Melanocyte of skin (primary cell): ENCODE results near the gene CRYBA1. TPM values are rescaled to one million over a fixed set of nuclear protein-coding genes. Genes with fewer than 3 reads are reported as not detected.

ENCODE experiments used
- total RNA-seq, 2 donors: library from RNA; depleted of rRNA; stranded (reverse); fragments of >200 nt; gene quantifications; 2 replicates each; pipeline ENCODE4 v1.2.3, GENCODE V29; 2012

CRYBA1 gene, protein sequence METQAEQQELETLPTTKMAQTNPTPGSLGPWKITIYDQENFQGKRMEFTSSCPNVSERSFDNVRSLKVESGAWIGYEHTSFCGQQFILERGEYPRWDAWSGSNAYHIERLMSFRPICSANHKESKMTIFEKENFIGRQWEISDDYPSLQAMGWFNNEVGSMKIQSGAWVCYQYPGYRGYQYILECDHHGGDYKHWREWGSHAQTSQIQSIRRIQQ
- total RNA-seq: not detected

DNA sequence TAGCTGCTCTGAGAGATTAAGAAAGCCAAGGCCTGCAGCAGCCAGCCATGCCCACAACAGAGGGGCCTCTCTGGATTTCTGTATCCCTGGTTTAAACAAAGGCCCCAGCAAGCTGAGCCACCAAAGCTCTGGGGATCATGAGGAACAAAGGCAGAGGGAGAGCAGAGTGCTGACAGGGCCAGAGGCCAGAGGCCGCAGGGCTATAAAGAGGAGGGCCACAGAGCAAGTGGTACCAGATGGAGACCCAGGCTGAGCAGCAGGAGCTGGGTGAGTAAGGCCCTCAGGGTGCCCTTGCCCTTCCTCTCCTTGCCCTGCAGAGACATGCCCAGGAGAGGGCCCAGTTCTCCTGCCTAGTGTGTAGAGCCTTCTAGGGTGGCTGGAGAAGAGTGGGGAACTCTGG, at the start of gene CRYBA1:
Gene CRYBA1, plus strand, starts transcription at position 232 of the 400 bp plus-strand sequence. Its CDS starts 5 bp downstream, at position 237.

DNA sequence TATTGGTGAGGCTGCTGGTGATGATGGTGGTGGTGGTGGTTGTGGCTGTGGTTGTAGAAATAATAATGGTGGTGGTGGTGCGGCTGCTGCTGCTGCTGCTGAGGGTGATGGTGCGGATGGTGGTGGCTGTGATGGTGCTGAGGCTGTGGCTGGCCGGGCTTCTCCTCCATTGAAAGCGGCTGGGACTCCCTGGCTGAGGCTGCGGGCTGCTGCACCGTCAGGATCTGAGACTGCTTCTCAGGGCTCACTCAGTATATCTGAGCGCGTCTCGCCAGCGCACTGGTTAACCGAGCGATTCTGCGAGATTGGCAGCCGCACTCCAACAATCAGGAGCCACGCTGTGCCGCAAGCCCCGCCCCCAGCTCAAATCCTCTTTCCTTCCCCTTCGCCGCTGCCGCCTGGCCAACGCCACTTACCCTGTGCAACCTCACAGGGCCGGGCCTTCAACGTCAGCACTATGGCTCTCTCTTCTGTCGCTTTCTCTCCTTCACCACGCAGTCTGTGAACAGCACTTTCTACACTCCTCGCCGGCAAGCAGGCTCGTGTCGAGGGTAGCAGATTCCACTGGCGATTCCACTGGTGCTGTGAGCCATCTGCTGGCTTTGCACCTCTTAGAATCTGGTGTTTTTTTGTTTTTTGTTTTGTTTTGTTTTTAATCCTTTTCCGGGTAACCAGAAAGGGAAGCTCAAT, 47.4 kb downstream of the CRYBA1 start, which contains the start of gene NUFIP2:
Gene NUFIP2, minus strand, starts transcription at position 259 of the 690 bp plus-strand sequence. Its CDS starts 89 bp downstream, at position 170.

Other genes with a start within 250 kb of the CRYBA1 start
- not detected for gene SEZ6, start 240.8 kb upstream of the CRYBA1 start, total RNA-seq
- 1 to 10 TPM; 1.0 to 1.7 TPM for gene PIPOX, start 203.7 kb upstream of the CRYBA1 start, total RNA-seq
- 10 to 100 TPM; 45.6 to 46.5 TPM for gene MYO18A, start 66.5 kb upstream of the CRYBA1 start, total RNA-seq
- 10 to 100 TPM; 45.4 to 76.6 TPM for gene NUFIP2, start 47.3 kb downstream of the CRYBA1 start, total RNA-seq
- 10 to 100 TPM; 43.4 to 44.6 TPM for gene TAOK1, start 143.5 kb downstream of the CRYBA1 start, total RNA-seq